Body of pancreas (tissue), 4 donors: ENCODE measurements around the gene NXPH2. TPM values are rescaled to one million over a fixed set of nuclear protein-coding genes. Genes with fewer than 3 reads are reported as not detected.

Source experiments
- ATAC-seq: fragments of 150-250 bp; one replicate; pipeline ENCODE4 v1.9.1; 2016
- DNase-seq, 4 donors: peaks; one replicate each; pipeline ENCODE4 v3.0.0-alpha.2; 2019
- H3K27ac ChIP-seq, 4 donors: fragments of 200-600 bp; sonication (generic); 1 replicate in 3 of 4; 2 replicates in 1 of 4; pipeline versions ENCODE4 v1.5.1 to v1.6.1; 2016 to 2019; ENCODE audit warnings: mild to moderate bottlenecking in 1 of 4, mixed read lengths in 1 of 4, moderate library complexity in 1 of 4
- H3K27me3 ChIP-seq, 2 donors: fragments of 200-600 bp; sonication (generic); one replicate each; pipeline ENCODE4 v1.6.0; 2016; ENCODE audit warnings: mild to moderate bottlenecking in 1 of 2
- H3K36me3 ChIP-seq, 2 donors: fragments of 200-600 bp; sonication (generic); replicated peaks in 1 of 2; 2 replicates each; pipeline ENCODE4 v1.5.1; 2016; ENCODE audit warnings: low read depth in 2 of 2; ENCODE audit not compliant: insufficient read depth in 1 of 2
- H3K4me1 ChIP-seq: fragments of 200-600 bp; sonication (generic); one replicate; pipeline ENCODE4 v1.6.0; 2016
- H3K4me3 ChIP-seq, 2 donors: fragments of 200-600 bp; sonication (generic); 1 replicate in 1 of 2; 2 replicates in 1 of 2; pipeline ENCODE4 v1.5.1; 2016 to 2019
- H3K9me3 ChIP-seq, 3 donors: fragments of 200-600 bp; sonication (generic); 1 replicate in 2 of 3; 2 replicates in 1 of 3; pipeline ENCODE4 v1.5.1; 2016
- POLR2A ChIP-seq, 3 donors: fragments of 450-650 bp; IDR thresholded peaks; one replicate each; pipeline ENCODE4 v1.6.1; 2016; ENCODE audit warnings: antibody characterized with exemption in 3 of 3, mild to moderate bottlenecking in 2 of 3
- WGBS, 2 donors: methylation state at CpG; one replicate each; pipeline ENCODE4 v1.1.5; 2017; 5-methylcytosine and 5-hydroxymethylcytosine counted together
- intact Hi-C: fragments of 100-400 bp; cut with DNase I; formaldehyde crosslinking; loops from one replicate; pipeline ENCODE4 v1.15.1; 2023
- total RNA-seq, 2 donors: library from RNA; depleted of rRNA; stranded (reverse); fragments of >200 nt; gene quantifications; one replicate each; pipeline ENCODE4 v1.1.0, GENCODE V29; 2016
- TF ChIP-seq, protein P1 (sequence below), 7 experiments: fragments of 450-650 bp in 4 of 7; fragments of 200-600 bp in 3 of 7; sonication (generic) in 3 of 7; IDR thresholded peaks; one replicate each; pipeline ENCODE4 v1.5.1; 2016 to 2019; ENCODE audit warnings: antibody characterized with exemption in 7 of 7

The NXPH2 gene
- total RNA-seq, 2 donors from 2014 or later = not detected

DNA sequence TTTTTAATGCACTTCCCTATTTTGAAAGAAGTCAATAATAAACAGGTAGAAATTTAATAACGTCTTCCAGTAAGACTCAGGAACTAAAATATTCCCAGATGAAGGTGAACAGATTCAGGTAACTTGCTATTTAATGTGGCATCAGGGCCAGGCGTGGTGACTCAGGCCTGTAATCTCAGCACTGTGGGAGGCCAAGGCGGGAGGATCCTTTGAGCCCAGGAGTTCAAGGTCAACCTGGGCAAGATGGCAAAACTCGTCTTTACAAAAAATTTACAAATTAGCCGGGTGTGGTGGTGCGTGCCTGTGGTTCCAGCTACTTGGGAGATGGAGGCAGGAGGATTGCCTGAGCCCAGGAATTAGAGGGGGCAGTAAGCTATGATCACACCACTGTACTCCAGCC lies 81.8 kb downstream of the NXPH2 start:
- H3K4me3 ChIP-seq = no peak overlapping the region
- H3K9me3 ChIP-seq = no peaks in the 10 kb centered on the region
- H3K4me1 ChIP-seq = no peaks in the 10 kb centered on the region
- H3K27ac ChIP-seq = no peak overlapping the region
- TF ChIP-seq, protein P1, sequence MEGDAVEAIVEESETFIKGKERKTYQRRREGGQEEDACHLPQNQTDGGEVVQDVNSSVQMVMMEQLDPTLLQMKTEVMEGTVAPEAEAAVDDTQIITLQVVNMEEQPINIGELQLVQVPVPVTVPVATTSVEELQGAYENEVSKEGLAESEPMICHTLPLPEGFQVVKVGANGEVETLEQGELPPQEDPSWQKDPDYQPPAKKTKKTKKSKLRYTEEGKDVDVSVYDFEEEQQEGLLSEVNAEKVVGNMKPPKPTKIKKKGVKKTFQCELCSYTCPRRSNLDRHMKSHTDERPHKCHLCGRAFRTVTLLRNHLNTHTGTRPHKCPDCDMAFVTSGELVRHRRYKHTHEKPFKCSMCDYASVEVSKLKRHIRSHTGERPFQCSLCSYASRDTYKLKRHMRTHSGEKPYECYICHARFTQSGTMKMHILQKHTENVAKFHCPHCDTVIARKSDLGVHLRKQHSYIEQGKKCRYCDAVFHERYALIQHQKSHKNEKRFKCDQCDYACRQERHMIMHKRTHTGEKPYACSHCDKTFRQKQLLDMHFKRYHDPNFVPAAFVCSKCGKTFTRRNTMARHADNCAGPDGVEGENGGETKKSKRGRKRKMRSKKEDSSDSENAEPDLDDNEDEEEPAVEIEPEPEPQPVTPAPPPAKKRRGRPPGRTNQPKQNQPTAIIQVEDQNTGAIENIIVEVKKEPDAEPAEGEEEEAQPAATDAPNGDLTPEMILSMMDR (IDR thresholded peaks at IDR 0.05) = no peak
- no peak for TF ChIP-seq POLR2A (IDR thresholded peaks at IDR 0.05)
- intact Hi-C loops = no loop called here
- no peaks in the 10 kb centered on the region for H3K27me3 ChIP-seq
- H3K36me3 ChIP-seq = no peaks in the 10 kb centered on the region
- WGBS, 2 donors = 76 to 87% methylated on average over 6 of the region's 6 CpGs
- ATAC-seq (no peak), DNase-seq (no peak)

DNA sequence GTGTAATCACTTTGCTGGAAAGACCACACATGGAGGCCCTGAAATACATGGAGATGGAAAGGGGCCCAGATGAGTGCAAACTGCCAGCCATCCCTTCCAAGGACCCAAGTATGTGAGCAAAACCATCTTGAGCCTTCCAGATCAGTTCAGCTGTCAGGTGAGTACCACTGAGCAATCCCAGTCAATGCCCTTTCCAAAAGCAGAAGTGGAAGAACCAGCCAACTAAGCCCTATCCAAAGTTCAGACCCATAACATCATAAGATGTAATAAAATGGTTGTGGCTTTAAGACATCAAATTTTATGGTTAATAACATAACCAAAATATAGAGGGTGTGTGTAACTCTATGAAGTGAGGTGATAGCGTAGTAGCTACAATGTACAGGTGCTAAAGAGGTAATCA lies 88.5 kb downstream of the NXPH2 start:
- Histone ChIP-seq H3K4me1 (no peaks in the 10 kb centered on the region), H3K36me3 (no peaks in the 10 kb centered on the region), H3K27ac (no peak overlapping the region), H3K9me3 (no peaks in the 10 kb centered on the region), H3K27me3 (no peaks in the 10 kb centered on the region), H3K4me3 (no peak overlapping the region)
- 95% methylated on average over 1 of the region's 1 CpG for WGBS, 2 donors
- DNase-seq (no peak), ATAC-seq (no peak)
- intact Hi-C loops = no loop called here
- TF ChIP-seq, protein P1 (IDR thresholded peaks at IDR 0.05) = no peak
- TF ChIP-seq POLR2A (IDR thresholded peaks at IDR 0.05) = no peak

DNA sequence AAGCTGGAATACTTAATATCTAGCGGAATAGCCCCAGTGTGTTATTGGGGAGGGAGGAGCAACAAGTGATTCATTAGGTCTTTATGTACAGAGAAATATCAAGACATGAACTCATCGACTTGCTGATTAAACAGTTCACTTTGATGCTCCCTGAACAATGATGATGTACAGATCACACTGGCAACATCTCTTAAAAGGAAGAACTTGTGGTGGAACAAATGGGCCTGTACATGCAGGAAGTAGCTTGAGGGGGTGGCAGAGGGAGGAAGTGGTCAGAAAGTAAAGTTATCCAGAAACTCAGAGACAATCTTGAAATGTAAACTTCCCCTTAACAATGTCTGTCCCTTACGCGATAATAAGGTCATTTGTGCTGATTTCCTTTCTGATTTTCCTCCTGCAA lies 90.5 kb downstream of the NXPH2 start:
- Histone ChIP-seq H3K9me3 (no peaks in the 10 kb centered on the region), H3K27me3 (no peaks in the 10 kb centered on the region), H3K27ac (no peak overlapping the region), H3K36me3 (no peaks in the 10 kb centered on the region), H3K4me3 (no peak overlapping the region), H3K4me1 (no peaks in the 10 kb centered on the region)
- intact Hi-C loops = no loop called here
- 52 to 57% methylated on average over 4 of the region's 4 CpGs for WGBS, 2 donors
- TF ChIP-seq, protein P1 (IDR thresholded peaks at IDR 0.05) = no peak
- TF ChIP-seq POLR2A (IDR thresholded peaks at IDR 0.05) = no peak
- ATAC-seq (no peak), DNase-seq (peak in 1 of 4 donors; percentile 17)

DNA sequence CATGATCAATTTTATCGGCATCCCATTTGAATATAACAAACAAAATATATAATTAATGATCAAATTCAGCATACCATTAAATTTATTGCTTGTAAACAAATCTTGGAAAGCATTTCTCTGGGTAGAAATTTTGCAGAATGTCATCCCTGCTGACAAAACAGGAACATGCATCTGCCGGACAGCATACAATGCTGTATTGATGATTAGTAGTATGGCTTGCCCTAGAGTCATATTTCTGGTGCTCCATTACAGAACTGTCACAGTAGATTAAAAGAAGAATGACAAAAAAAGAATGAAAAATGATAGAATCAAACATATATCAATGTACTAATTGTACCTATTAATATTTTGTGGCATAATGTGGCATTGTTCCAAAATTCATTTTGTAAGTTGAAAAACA lies 98.0 kb downstream of the NXPH2 start:
- H3K4me1 ChIP-seq = peaks cover 3% of the 10 kb centered on the region
- no peak overlapping the region for H3K27ac ChIP-seq
- no peak overlapping the region for H3K4me3 ChIP-seq
- no peaks in the 10 kb centered on the region for H3K36me3 ChIP-seq
- 76 to 86% methylated on average over 2 of the region's 2 CpGs for WGBS, 2 donors
- no peaks in the 10 kb centered on the region for H3K9me3 ChIP-seq
- H3K27me3 ChIP-seq = no peaks in the 10 kb centered on the region
- intact Hi-C loops = no loop called here
- no peak for TF ChIP-seq POLR2A (IDR thresholded peaks at IDR 0.05)
- TF ChIP-seq, protein P1 (IDR thresholded peaks at IDR 0.05) = no peak
- no peak for DNase-seq
- ATAC-seq = no peak

DNA sequence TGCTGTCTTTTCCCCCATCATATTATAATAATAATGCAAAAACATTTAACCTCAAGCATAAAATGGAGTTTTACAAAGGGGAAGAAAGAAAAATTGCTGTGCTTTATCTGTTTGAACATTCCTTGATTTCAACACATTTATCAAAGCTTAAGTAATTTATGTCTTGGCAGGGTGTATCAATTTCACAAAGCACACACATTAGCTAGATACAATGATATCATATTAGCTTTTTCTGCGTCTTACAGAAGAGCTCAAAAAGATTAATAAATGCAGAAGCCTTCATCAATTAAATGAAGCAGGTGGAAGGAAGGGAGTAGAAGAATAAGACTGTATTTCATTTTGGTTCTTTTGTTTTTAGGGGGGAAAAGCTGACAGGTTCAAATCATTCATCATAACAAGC lies 103.0 kb downstream of the NXPH2 start:
- Histone ChIP-seq H3K27ac (no peak overlapping the region), H3K27me3 (no peaks in the 10 kb centered on the region), H3K9me3 (no peaks in the 10 kb centered on the region), H3K4me1 (peaks cover 8% of the 10 kb centered on the region), H3K4me3 (no peak overlapping the region), H3K36me3 (no peaks in the 10 kb centered on the region)
- TF ChIP-seq, protein P1 (IDR thresholded peaks at IDR 0.05) = no peak
- TF ChIP-seq POLR2A (IDR thresholded peaks at IDR 0.05) = no peak
- intact Hi-C loops = no loop called here
- DNase-seq (no peak), ATAC-seq (no peak)
- WGBS, 2 donors = 0 to 6% methylated on average over 1 of the region's 1 CpG
